ENCODE results near the gene RNU6-1. TPM values are rescaled to one million over a fixed set of nuclear protein-coding genes. Genes with fewer than 3 reads are reported as not detected.

Gene RNU6-1
- polyA plus RNA-seq, 3 donors: not detected

GRCh38 chr15:67801142-67801541 lies 38.7 kb downstream of the RNU6-1 start:
- H3K4me1 Mint-ChIP-seq: no peaks in the 10 kb centered on the region
- H3K4me2 ChIP-seq (replicated peaks; ENCODE audit: extremely low read depth, low read length, poor library complexity, severe bottlenecking): no peak overlapping the region
- peaks cover 0 to 5% (median 0%) of the 10 kb centered on the region in 3 donors for H3K27me3 Mint-ChIP-seq (ENCODE audit: low read depth in 3 of 3)
- 100% methylated on average over 2 of the region's 2 CpGs for WGBS (ENCODE audit: insufficient coverage)
- H3K27me3 ChIP-seq (ENCODE audit: control insufficient read depth in 2 of 2, insufficient read depth in 2 of 2, low read length in 2 of 2): no peaks in the 10 kb centered on the region
- no peak overlapping the region for H3K4me3 Mint-ChIP-seq
- H3K9me3 ChIP-seq (replicated peaks in 1 of 2; ENCODE audit: control insufficient read depth in 1 of 2, insufficient read depth in 1 of 2, low read length in 2 of 2): no peaks in the 10 kb centered on the region
- H3K9me3 Mint-ChIP-seq: peaks cover 0 to 1% (median 0%) of the 10 kb centered on the region in 7 donors
- H4K20me1 ChIP-seq (ENCODE audit: insufficient read depth, low read length): no peaks in the 10 kb centered on the region
- no peaks in the 10 kb centered on the region for H3K79me2 ChIP-seq (ENCODE audit: insufficient read depth, low read length)
- no peak overlapping the region for H3K4me3 ChIP-seq (replicated peaks in 1 of 3; ENCODE audit: low read depth in 2 of 3, low read length in 3 of 3)
- H3K36me3 ChIP-seq (replicated peaks in 1 of 2; ENCODE audit: control insufficient read depth in 1 of 2, insufficient read depth in 2 of 2, low read length in 2 of 2): no peaks in the 10 kb centered on the region
- no peak for TF ChIP-seq CTCF (IDR thresholded peaks at IDR 0.05)
- H3K27ac ChIP-seq (ENCODE audit: low read depth in 1 of 2, low read length in 2 of 2): no peak overlapping the region
- peaks cover 13 to 22% of the 10 kb centered on the region in 2 donors for H3K36me3 Mint-ChIP-seq
- H3K4me1 ChIP-seq (ENCODE audit: control insufficient read depth in 1 of 2, insufficient read depth in 2 of 2, low read length in 2 of 2): no peaks in the 10 kb centered on the region
- no peak overlapping the region for H3K27ac Mint-ChIP-seq
- intact Hi-C loops (cut with micrococcal nuclease): no loop called here
- H3K9ac ChIP-seq (ENCODE audit: insufficient read depth, low read length, poor library complexity, severe bottlenecking): no peak overlapping the region
- no peak overlapping the region for H2AFZ ChIP-seq (ENCODE audit: insufficient read depth, low read depth, low read length, poor library complexity, severe bottlenecking)
- no peak for DNase-seq

DNA sequence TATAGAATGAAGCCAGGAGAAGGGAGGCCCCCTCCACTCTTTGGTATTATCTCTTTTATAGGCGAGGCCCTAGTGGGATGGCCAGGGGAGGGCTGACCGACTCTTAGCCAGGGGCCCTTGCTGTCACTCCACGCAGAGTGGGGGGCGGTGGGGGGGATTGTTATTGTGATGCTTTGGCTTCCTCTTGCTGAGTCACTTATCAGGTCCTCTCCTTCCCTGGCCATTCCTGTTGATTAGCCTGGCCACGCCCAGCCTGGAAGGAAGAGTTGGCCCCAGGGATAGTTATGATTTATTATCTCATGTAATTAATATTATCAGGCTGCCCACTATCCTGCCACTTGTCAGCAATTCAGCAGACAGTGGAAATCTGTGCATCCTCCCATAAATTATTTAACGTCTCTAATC lies 40.0 kb downstream of the RNU6-1 start:
- H3K27me3 Mint-ChIP-seq (ENCODE audit: low read depth in 3 of 3): peaks cover 0 to 5% (median 0%) of the 10 kb centered on the region in 3 donors
- Histone ChIP-seq H3K4me1 (ENCODE audit: control insufficient read depth in 1 of 2, insufficient read depth in 2 of 2, low read length in 2 of 2) (no peaks in the 10 kb centered on the region), H4K20me1 (ENCODE audit: insufficient read depth, low read length) (no peaks in the 10 kb centered on the region), H3K36me3 (replicated peaks in 1 of 2; ENCODE audit: control insufficient read depth in 1 of 2, insufficient read depth in 2 of 2, low read length in 2 of 2) (no peaks in the 10 kb centered on the region), H3K4me3 (replicated peaks in 1 of 3; ENCODE audit: low read depth in 2 of 3, low read length in 3 of 3) (no peak overlapping the region), H3K27me3 (ENCODE audit: control insufficient read depth in 2 of 2, insufficient read depth in 2 of 2, low read length in 2 of 2) (no peaks in the 10 kb centered on the region), H3K4me2 (replicated peaks; ENCODE audit: extremely low read depth, low read length, poor library complexity, severe bottlenecking) (no peak overlapping the region), H2AFZ (ENCODE audit: insufficient read depth, low read depth, low read length, poor library complexity, severe bottlenecking) (no peak overlapping the region), H3K9ac (ENCODE audit: insufficient read depth, low read length, poor library complexity, severe bottlenecking) (no peak overlapping the region), H3K79me2 (ENCODE audit: insufficient read depth, low read length) (no peaks in the 10 kb centered on the region), H3K9me3 (replicated peaks in 1 of 2; ENCODE audit: control insufficient read depth in 1 of 2, insufficient read depth in 1 of 2, low read length in 2 of 2) (peaks cover 0 to 2% of the 10 kb centered on the region in 2 donors), H3K27ac (ENCODE audit: low read depth in 1 of 2, low read length in 2 of 2) (no peak overlapping the region)
- no peak overlapping the region for H3K4me3 Mint-ChIP-seq
- no peak for TF ChIP-seq CTCF (IDR thresholded peaks at IDR 0.05)
- H3K4me1 Mint-ChIP-seq: no peaks in the 10 kb centered on the region
- WGBS (ENCODE audit: insufficient coverage): 100% methylated on average over 1 of the region's 6 CpGs
- no peak overlapping the region for H3K27ac Mint-ChIP-seq
- intact Hi-C loops (cut with micrococcal nuclease): no loop called here
- DNase-seq: no peak
- peaks cover 3 to 8% (median 6%) of the 10 kb centered on the region in 7 donors for H3K9me3 Mint-ChIP-seq
- H3K36me3 Mint-ChIP-seq: peaks cover 18 to 26% of the 10 kb centered on the region in 2 donors

Measured in CD14-positive monocyte (primary cell).